SIG-M5 (cell line): Measurements from ENCODE around the gene VPS35.

Experiments
- DNase-seq: peaks from one replicate; lab custom pipeline; 2025; lab: John Stamatoyannopoulos, UW

Gene VPS35

GRCh38 chr16:46688654-46689364 lies at the start of gene VPS35:
TSS of gene VPS35 (minus strand) at chr16:46689178. CDS start at chr16:46689133, 45 bp downstream.
- peak; percentile 88 for DNase-seq

- DNase-seq = no peak
Observed at GRCh38 chr16:46737621-46738214, 48.7 kb upstream of the VPS35 start.

- no peak for DNase-seq
Observed at GRCh38 chr16:46736695-46737094, 47.7 kb upstream of the VPS35 start.

- no peak for DNase-seq
Observed at GRCh38 chr16:46733319-46733830, 44.4 kb upstream of the VPS35 start.

- no peak for DNase-seq
Observed at GRCh38 chr16:46732561-46732960, 43.6 kb upstream of the VPS35 start.

- DNase-seq = no peak
Observed at GRCh38 chr16:46731691-46732555, 42.9 kb upstream of the VPS35 start.

- DNase-seq = no peak
Observed at GRCh38 chr16:46730801-46731690, 42.1 kb upstream of the VPS35 start.

GRCh38 chr16:46730126-46730525 lies 41.1 kb upstream of the VPS35 start:
- no peak for DNase-seq

GRCh38 chr16:46729326-46729995 lies 40.5 kb upstream of the VPS35 start:
- DNase-seq = no peak

GRCh38 chr16:46728806-46729205 lies 39.8 kb upstream of the VPS35 start:
- DNase-seq = no peak

GRCh38 chr16:46727630-46728029 lies 38.7 kb upstream of the VPS35 start:
- DNase-seq = no peak

GRCh38 chr16:46727184-46727583 lies 38.2 kb upstream of the VPS35 start:
- no peak for DNase-seq

- no peak for DNase-seq
Observed at GRCh38 chr16:46721885-46722284, 32.9 kb upstream of the VPS35 start.

- no peak for DNase-seq
Observed at GRCh38 chr16:46720619-46721018, 31.6 kb upstream of the VPS35 start.

GRCh38 chr16:46719528-46719927 lies 30.6 kb upstream of the VPS35 start:
- no peak for DNase-seq

GRCh38 chr16:46718214-46718613 lies 29.2 kb upstream of the VPS35 start:
- DNase-seq = no peak

GRCh38 chr16:46717692-46718091 lies 28.7 kb upstream of the VPS35 start:
- no peak for DNase-seq

- no peak for DNase-seq
Observed at GRCh38 chr16:46715769-46716305, 26.9 kb upstream of the VPS35 start.

- DNase-seq = no peak
Observed at GRCh38 chr16:46714797-46715591, 26.0 kb upstream of the VPS35 start.

- DNase-seq = no peak
Observed at GRCh38 chr16:46713634-46714033, 24.7 kb upstream of the VPS35 start.
